ENCODE measurements around the gene IFT25.

GRCh38 chr1:53962395-53962794, 16.9 kb upstream of the IFT25 start:
- TF ChIP-seq CTCF (IDR thresholded peaks at IDR 0.05) (no peak), POLR2AphosphoS5 (IDR thresholded peaks at IDR 0.05; ENCODE audit: insufficient read depth in 1 of 2, low read depth in 1 of 2) (no peak)
